ENCODE results near the gene BRD9.

DNA sequence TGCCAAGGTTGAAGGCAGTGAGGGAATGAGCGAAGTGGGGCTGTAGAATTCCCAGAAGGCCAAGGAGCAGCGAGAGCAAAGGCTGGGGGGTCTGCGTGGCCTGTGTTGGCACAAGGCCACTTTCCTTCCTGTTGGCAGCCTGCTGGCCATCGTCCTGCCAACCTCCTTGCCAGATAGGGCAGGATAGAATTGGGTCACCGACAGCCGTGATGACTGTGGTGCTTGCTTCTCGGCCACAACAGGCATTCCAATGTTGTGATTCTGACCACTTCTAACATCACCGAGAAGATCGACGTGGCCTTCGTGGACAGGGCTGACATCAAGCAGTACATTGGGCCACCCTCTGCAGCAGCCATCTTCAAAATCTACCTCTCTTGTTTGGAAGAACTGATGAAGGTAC, 19.0 kb upstream of the BRD9 start:
- TF ChIP-seq, protein P1, sequence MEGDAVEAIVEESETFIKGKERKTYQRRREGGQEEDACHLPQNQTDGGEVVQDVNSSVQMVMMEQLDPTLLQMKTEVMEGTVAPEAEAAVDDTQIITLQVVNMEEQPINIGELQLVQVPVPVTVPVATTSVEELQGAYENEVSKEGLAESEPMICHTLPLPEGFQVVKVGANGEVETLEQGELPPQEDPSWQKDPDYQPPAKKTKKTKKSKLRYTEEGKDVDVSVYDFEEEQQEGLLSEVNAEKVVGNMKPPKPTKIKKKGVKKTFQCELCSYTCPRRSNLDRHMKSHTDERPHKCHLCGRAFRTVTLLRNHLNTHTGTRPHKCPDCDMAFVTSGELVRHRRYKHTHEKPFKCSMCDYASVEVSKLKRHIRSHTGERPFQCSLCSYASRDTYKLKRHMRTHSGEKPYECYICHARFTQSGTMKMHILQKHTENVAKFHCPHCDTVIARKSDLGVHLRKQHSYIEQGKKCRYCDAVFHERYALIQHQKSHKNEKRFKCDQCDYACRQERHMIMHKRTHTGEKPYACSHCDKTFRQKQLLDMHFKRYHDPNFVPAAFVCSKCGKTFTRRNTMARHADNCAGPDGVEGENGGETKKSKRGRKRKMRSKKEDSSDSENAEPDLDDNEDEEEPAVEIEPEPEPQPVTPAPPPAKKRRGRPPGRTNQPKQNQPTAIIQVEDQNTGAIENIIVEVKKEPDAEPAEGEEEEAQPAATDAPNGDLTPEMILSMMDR (IDR thresholded peaks at IDR 0.05; ENCODE audit: extremely low read depth in 1 of 2, insufficient read depth in 1 of 2, low read depth in 1 of 2, low read length in 2 of 2), result no peak
- TF ChIP-seq EZH2 (IDR thresholded peaks at IDR 0.05; ENCODE audit: borderline replicate concordance, low read depth, low read length, severe bottlenecking) (no peak), POLR2A (IDR thresholded peaks at IDR 0.05; ENCODE audit: low read depth, low read length) (no peak), POLR2AphosphoS5 (IDR thresholded peaks at IDR 0.05; ENCODE audit: insufficient read depth, low read depth, low read length) (no peak), GATA2 (IDR thresholded peaks at IDR 0.05; ENCODE audit: insufficient read depth, insufficient read length, low read depth, low read length) (no peak), FOS (IDR thresholded peaks at IDR 0.05; ENCODE audit: borderline replicate concordance, insufficient read depth, low read length) (no peak), JUN (IDR thresholded peaks at IDR 0.05; ENCODE audit: borderline replicate concordance, insufficient read depth, insufficient read length, low read depth) (no peak)
- TF ChIP-seq, protein P2, sequence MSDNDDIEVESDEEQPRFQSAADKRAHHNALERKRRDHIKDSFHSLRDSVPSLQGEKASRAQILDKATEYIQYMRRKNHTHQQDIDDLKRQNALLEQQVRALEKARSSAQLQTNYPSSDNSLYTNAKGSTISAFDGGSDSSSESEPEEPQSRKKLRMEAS (IDR thresholded peaks at IDR 0.05; ENCODE audit: insufficient read depth, insufficient read length), result no peak

Data from endothelial cell of umbilical vein (primary cell).